Activated naive CD8-positive, alpha-beta T cell treated with anti-CD3 and anti-CD28 coated beads for 36 hours (primary cell): ENCODE measurements around the gene CEP131. TPM values are rescaled to one million over a fixed set of nuclear protein-coding genes. Genes with fewer than 3 reads are reported as not detected.

ENCODE experiments used
- DNase-seq: peaks from one replicate; pipeline ENCODE4 v3.0.0; 2021
- H3K27ac Mint-ChIP-seq: one replicate; pipeline ENCODE4 v1.8.0; 2022; ENCODE audit warnings: mild to moderate bottlenecking, moderate library complexity, mixed read lengths
- H3K27me3 Mint-ChIP-seq: one replicate; pipeline ENCODE4 v1.8.0; 2022; ENCODE audit warnings: mild to moderate bottlenecking, mixed read lengths
- H3K36me3 Mint-ChIP-seq: one replicate; pipeline ENCODE4 v1.8.0; 2021; ENCODE audit warnings: mild to moderate bottlenecking, mixed read lengths
- H3K4me1 Mint-ChIP-seq: one replicate; pipeline ENCODE4 v1.8.0; 2021; ENCODE audit warnings: mixed read lengths
- H3K4me3 Mint-ChIP-seq: one replicate; pipeline ENCODE4 v1.8.0; 2022; ENCODE audit warnings: mild to moderate bottlenecking, moderate library complexity, mixed read lengths
- H3K9me3 Mint-ChIP-seq: one replicate; pipeline ENCODE4 v1.8.0; 2022; ENCODE audit warnings: mixed read lengths
- total RNA-seq, 2 experiments: library from RNA; stranded (reverse); gene quantifications; one replicate each; pipeline ENCODE4 v1.2.3, GENCODE V29; 2021

The CEP131 gene
- total RNA-seq, result 10 to 100 TPM in 1 of 2 experiments, 1 to 10 TPM in 1; 8.6 to 10.2 TPM

GRCh38 chr17:81222906-81223761 is at the start of gene CEP131:
Gene CEP131, minus strand, starts transcription at chr17:81222965. Its CDS starts 2,909 bp downstream, at chr17:81220056.
- Mint-ChIP-seq H3K4me3 (peak within 1 kb of the TSS; percentile 78), H3K9me3 (no peaks in the 10 kb centered on the region), H3K27me3 (no peaks in the 10 kb centered on the region), H3K27ac (peak within 1 kb of the TSS; percentile 82), H3K4me1 (peaks cover 17% of the 10 kb centered on the region), H3K36me3 (peaks cover 3% of the 10 kb centered on the region)
- peak; percentile 99 for DNase-seq

DNA sequence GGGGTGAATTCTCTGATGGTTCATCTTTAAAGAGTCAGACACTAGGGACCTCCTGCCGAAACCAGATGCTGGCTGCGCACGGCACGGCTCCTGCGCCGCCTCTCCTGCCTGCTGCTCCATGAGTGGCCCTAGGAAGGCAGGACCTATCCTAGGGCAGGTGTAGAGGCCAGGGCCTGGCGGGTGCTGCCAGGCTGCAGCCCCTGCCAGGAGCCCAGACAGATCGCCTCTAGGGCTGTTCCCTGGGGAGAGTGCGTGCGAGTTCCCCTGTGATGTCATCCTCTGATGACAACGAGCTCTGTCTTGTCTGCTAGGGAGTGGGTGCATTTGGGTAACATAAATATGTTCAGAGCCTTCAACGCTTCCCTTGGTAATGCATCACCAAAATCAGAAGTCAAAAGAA is 48.5 kb upstream of the CEP131 start:
- H3K27ac Mint-ChIP-seq, result no peak overlapping the region

GRCh38 chr17:81270279-81270678 is 47.5 kb upstream of the CEP131 start:
- peaks cover 15% of the 10 kb centered on the region for H3K36me3 Mint-ChIP-seq
- H3K4me3 Mint-ChIP-seq, result no peak overlapping the region
- H3K27me3 Mint-ChIP-seq, result no peaks in the 10 kb centered on the region
- peaks cover 4% of the 10 kb centered on the region for H3K4me1 Mint-ChIP-seq
- DNase-seq, result no peak
- H3K9me3 Mint-ChIP-seq, result no peaks in the 10 kb centered on the region
- no peak overlapping the region for H3K27ac Mint-ChIP-seq

More for the DNA sequence above, 48.5 kb upstream of the CEP131 start:
- H3K4me1 Mint-ChIP-seq, result peaks cover 4% of the 10 kb centered on the region
- peaks cover 15% of the 10 kb centered on the region for H3K36me3 Mint-ChIP-seq
- no peak overlapping the region for H3K4me3 Mint-ChIP-seq
- H3K9me3 Mint-ChIP-seq, result no peaks in the 10 kb centered on the region
- no peaks in the 10 kb centered on the region for H3K27me3 Mint-ChIP-seq
- no peak for DNase-seq

GRCh38 chr17:81267390-81268067 is 44.8 kb upstream of the CEP131 start:
- Mint-ChIP-seq H3K4me1 (peaks cover 4% of the 10 kb centered on the region), H3K36me3 (peaks cover 13% of the 10 kb centered on the region), H3K9me3 (no peaks in the 10 kb centered on the region), H3K4me3 (no peak overlapping the region), H3K27ac (no peak overlapping the region), H3K27me3 (no peaks in the 10 kb centered on the region)
- DNase-seq, result no peak

DNA sequence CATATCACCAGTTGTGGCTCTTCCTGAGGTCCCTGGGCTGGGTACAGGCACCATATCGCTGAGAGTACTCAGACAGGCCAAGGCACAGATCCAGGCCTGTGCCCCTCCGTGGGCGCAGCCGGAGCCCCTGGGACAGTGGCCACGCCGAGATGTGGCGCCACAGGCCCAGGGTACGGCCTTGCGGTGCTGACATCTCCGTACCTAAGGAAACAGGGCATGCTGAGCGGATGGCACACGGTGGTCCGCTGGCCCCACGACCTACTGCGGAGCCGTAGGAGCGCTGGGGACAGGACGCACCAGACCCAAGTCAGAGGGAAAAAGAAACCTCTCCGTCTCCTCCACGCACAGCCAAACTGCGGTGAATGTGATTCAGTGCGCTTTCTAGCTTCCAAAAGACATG is 42.8 kb upstream of the CEP131 start:
- Mint-ChIP-seq H3K27ac (no peak overlapping the region), H3K4me3 (no peak overlapping the region), H3K9me3 (no peaks in the 10 kb centered on the region), H3K4me1 (peaks cover 4% of the 10 kb centered on the region), H3K36me3 (peaks cover 12% of the 10 kb centered on the region), H3K27me3 (no peaks in the 10 kb centered on the region)
- DNase-seq, result no peak

DNA sequence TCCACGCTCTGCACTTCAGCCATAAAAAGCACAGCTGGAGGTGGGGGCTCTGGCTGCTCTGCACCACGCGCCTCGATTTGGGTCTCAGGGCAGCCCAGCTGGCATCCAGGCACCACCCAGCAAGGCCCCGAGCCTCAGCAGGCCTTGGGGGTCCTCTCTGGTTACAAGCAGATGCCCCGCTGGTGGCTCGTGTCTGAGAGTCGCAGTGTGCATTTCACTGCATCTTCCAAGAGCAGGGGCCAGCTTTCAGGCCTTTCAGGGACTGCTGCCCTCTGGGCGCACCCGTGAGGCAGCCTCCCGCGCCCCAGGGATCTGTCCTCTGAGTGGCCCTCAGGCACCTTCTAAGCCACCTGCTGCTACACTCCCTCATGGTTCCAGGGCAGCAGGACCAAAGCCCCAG is 41.9 kb upstream of the CEP131 start:
- no peak for DNase-seq
- Mint-ChIP-seq H3K9me3 (no peaks in the 10 kb centered on the region), H3K36me3 (peaks cover 12% of the 10 kb centered on the region), H3K27me3 (no peaks in the 10 kb centered on the region), H3K4me1 (peaks cover 4% of the 10 kb centered on the region), H3K4me3 (no peak overlapping the region), H3K27ac (no peak overlapping the region)

GRCh38 chr17:81263371-81264181 is 40.8 kb upstream of the CEP131 start:
- peaks cover 10% of the 10 kb centered on the region for H3K36me3 Mint-ChIP-seq
- no peak overlapping the region for H3K27ac Mint-ChIP-seq
- H3K9me3 Mint-ChIP-seq, result no peaks in the 10 kb centered on the region

DNA sequence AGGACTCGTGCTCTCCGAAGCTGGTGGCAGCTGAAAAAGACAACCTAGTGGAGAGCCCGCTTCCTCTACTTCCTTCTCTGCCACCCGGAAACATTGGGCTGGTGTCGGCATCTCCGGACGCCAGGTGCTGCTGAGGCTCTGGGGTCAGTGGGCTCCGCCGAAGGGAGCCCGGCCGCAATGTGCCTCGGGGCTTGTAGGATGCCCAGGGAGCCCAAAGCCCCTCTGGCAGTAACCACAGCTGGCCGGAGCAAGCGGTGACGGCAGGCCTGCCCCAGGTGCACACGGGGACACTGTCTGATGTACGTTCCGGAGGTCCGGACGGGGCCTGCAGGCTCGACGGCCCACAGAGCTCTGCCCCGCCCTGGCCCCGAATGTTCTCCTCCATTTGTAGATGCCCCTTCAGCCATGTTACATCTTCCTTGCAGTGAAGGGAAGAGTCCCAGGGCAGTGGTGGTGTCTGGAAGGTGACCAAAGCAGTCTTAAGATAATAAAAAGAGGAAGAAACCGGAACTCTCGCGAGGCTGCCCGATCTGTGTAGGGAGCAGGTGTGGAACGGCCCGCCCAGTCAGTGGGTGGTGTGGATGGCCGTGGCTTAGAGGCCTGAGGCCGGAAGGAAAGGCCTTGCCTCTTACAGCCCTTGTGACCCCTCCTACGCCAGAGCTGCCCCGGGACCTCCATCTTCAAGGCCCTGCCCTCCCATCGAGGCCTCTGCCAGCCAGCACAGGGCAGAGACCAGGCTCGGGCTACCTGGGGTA is 39.0 kb upstream of the CEP131 start:
- H3K27ac Mint-ChIP-seq, result no peak overlapping the region
- H3K4me3 Mint-ChIP-seq, result no peak overlapping the region
- no peaks in the 10 kb centered on the region for H3K27me3 Mint-ChIP-seq
- H3K9me3 Mint-ChIP-seq, result no peaks in the 10 kb centered on the region
- H3K36me3 Mint-ChIP-seq, result peaks cover 4% of the 10 kb centered on the region
- no peak for DNase-seq
- no peaks in the 10 kb centered on the region for H3K4me1 Mint-ChIP-seq

More at GRCh38 chr17:81263371-81264181, 40.8 kb upstream of the CEP131 start:
- Mint-ChIP-seq H3K27me3 (no peaks in the 10 kb centered on the region), H3K4me3 (no peak overlapping the region), H3K4me1 (peaks cover 4% of the 10 kb centered on the region)
- no peak for DNase-seq

GRCh38 chr17:81261096-81261495 is 38.3 kb upstream of the CEP131 start:
- H3K9me3 Mint-ChIP-seq, result no peaks in the 10 kb centered on the region
- no peaks in the 10 kb centered on the region for H3K27me3 Mint-ChIP-seq
- no peak overlapping the region for H3K4me3 Mint-ChIP-seq
- H3K36me3 Mint-ChIP-seq, result peaks cover 4% of the 10 kb centered on the region
- H3K4me1 Mint-ChIP-seq, result no peaks in the 10 kb centered on the region
- no peak for DNase-seq
- no peak overlapping the region for H3K27ac Mint-ChIP-seq

DNA sequence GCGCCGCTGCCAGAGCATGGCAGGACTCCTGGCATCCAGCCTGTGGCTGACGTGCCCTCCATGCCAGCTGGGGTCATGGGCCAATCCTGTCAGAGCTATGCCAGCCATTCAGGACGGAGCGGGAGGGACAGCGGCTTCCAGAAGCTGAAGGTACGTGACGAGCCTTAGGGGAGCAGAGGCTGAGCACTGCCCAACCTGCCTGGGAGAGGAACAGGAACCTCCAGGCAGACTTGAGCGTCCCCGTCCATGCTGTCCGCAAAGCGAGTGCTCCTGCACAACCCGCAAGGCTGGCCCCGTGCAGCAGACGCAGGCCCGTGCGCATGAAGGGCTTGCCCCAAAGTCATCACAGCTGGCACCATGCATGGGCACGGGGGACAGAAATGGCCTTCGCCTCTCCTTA is 37.9 kb upstream of the CEP131 start:
- H3K27ac Mint-ChIP-seq, result no peak overlapping the region
- H3K4me3 Mint-ChIP-seq, result no peak overlapping the region
- H3K4me1 Mint-ChIP-seq, result no peaks in the 10 kb centered on the region
- no peaks in the 10 kb centered on the region for H3K9me3 Mint-ChIP-seq
- peaks cover 4% of the 10 kb centered on the region for H3K36me3 Mint-ChIP-seq
- no peaks in the 10 kb centered on the region for H3K27me3 Mint-ChIP-seq
- no peak for DNase-seq

GRCh38 chr17:81260171-81260570 is 37.4 kb upstream of the CEP131 start:
- no peak for DNase-seq
- no peak overlapping the region for H3K4me3 Mint-ChIP-seq
- no peaks in the 10 kb centered on the region for H3K9me3 Mint-ChIP-seq
- no peak overlapping the region for H3K27ac Mint-ChIP-seq
- H3K27me3 Mint-ChIP-seq, result no peaks in the 10 kb centered on the region
- H3K36me3 Mint-ChIP-seq, result peaks cover 1% of the 10 kb centered on the region
- H3K4me1 Mint-ChIP-seq, result no peaks in the 10 kb centered on the region

DNA sequence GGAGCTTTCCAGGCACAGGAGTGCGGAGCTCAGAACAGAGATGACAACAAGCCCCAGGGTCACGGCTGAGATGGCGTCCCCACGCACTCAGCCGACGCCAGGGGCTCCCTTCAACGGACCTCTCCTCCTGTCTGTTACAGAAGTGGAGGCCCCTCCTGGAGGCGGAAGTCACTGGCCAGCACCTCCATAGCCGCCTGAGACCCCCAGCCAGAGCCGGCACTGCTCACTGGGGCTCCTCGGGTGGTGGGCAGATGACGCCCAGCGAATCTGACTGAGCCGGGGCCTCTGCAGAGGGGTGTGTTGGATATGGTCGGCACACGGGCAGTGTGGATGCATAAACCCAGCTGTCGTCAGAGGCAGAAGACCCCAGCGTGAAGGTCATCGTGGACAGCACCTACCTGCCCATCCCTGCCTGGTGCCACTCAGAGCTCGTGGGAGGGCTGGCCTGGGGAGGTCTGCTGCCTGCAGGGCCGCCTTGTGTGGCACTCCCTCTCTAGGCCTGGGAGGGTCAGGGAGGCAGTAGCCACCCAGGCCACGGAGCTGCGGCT is 36.4 kb upstream of the CEP131 start:
- H3K9me3 Mint-ChIP-seq, result no peaks in the 10 kb centered on the region
- no peak for DNase-seq
- no peak overlapping the region for H3K4me3 Mint-ChIP-seq
- H3K27ac Mint-ChIP-seq, result no peak overlapping the region
- no peaks in the 10 kb centered on the region for H3K27me3 Mint-ChIP-seq
- no peaks in the 10 kb centered on the region for H3K4me1 Mint-ChIP-seq
- H3K36me3 Mint-ChIP-seq, result peaks cover 1% of the 10 kb centered on the region

DNA sequence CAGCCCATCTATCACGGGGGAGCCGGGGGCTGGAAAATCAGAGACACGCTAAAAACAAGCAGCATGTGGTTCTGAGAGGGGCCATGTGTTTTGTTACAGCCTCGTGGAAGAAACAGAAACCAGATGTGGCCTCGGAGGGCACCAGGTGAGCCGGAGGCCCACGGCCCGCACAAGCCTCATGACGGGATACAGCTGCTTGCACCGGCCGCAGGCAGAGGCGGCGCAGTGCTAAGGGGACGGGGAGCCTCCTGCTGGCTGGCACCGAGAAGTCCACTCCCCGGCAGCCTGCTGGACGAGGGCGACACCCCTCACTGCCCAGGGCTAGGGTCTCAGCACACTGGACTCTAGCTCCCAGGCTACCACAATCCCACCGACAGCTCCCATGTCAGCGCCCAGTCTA is 35.5 kb upstream of the CEP131 start:
- Mint-ChIP-seq H3K36me3 (peaks cover 7% of the 10 kb centered on the region), H3K27me3 (no peaks in the 10 kb centered on the region), H3K9me3 (no peaks in the 10 kb centered on the region), H3K27ac (no peak overlapping the region), H3K4me1 (no peaks in the 10 kb centered on the region), H3K4me3 (no peak overlapping the region)
- no peak for DNase-seq

- DNase-seq, result no peak
- no peaks in the 10 kb centered on the region for H3K9me3 Mint-ChIP-seq
- peaks cover 2% of the 10 kb centered on the region for H3K4me1 Mint-ChIP-seq
- no peak overlapping the region for H3K27ac Mint-ChIP-seq
- no peaks in the 10 kb centered on the region for H3K27me3 Mint-ChIP-seq
- peaks cover 9% of the 10 kb centered on the region for H3K36me3 Mint-ChIP-seq
- H3K4me3 Mint-ChIP-seq, result no peak overlapping the region
Observed at GRCh38 chr17:81257533-81257932, 34.8 kb upstream of the CEP131 start.
